ENCODE data around the gene RPUSD4. TPM values are rescaled to one million over a fixed set of nuclear protein-coding genes. Genes with fewer than 3 reads are reported as not detected.

Gene RPUSD4
- total and polyA plus RNA-seq, 10 of the 15 experiments (the other 5 are each of a cell fraction or from before 2014, with no cell fraction given): 24.5 to 47.6 (median 31.7) TPM

DNA sequence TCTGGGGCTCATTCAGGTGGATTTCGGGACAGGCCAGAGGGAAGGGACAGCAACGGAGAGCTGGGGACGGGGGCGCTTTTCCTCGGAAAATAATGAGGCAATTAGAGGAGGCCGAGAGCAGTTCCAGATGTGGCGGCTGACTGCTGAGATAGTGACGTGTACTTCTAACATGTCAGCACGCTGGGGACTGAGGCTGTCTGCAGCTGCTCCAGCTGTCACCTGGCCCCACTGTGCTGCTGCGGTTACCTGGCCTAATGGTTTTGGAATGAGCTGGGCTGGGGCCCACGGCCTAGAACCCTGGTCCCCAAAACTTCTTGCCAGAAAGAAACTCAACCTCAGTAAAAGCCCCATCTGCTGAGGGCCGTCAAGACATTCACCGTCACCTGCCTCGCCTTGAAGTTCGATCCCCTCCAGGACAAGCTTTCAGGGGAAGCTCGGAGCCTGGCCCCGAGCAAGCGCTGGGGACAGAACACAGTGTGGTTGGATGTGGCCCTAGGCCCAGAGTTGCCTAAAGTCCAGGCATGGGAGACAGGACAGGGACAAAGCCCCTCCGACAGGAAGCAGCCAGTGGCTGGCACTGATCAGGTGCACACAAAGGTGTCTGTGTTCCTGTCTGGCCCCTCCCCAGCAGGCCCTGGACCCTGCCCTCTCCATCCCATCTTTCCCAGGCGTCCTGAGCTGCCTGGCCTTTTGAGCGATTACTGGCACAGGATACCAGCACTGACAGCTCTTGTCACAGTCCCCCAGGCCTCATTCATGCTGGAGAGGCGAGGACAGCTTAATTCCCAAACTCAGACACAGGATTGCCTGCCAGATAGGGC is 22.1 kb downstream of the RPUSD4 start (continued):
- TF ChIP-seq TBL1XR1 (IDR thresholded peaks at IDR 0.05; ENCODE audit: low read depth, low read length) (no peak), DPF2 (IDR thresholded peaks at IDR 0.05) (0 out of 2 replicates have a peak, but pooled peaks have one; percentile 14)

DNA sequence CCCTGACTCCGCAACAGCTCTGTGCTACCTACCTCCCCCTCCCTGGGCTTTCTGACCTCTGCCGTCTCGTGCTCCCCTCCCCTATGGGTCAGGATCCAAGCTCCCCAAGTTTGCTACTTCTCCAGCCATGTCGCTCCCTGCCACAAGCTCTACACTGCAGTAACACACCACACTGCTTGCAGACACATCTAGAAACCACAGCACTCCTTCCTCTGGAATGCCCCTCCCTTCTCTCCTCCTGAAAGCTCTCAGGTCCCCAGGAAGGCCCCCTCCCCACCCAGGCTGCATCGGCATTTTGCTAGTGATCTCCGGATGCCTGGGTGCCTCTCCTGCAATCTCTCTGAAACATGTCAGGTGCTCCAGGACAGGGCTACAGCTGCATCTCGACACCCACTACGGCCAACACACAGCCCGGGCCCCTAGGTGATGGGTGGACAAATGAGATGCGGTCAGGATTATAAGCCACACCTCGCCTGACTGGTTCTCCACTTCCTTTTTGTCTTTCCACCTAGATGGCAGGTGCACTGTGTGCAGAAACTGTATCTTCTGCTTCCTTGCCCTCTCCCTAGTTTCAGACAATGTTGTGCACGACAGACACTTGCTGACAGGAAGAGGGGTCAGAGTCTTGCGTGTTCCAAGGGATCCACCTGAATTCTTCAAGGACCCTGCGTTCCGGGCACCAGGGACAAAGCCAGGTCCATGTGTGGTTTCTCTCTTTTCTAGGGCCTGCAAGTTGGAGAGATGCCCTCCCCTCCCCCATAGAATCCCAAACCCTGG is 22.9 kb downstream of the RPUSD4 start:
- Histone ChIP-seq H3K9me3 (replicated peaks; ENCODE audit: control insufficient read depth, insufficient read depth, low read length) (no peaks in the 10 kb centered on the region), H3K36me3 (ENCODE audit: control insufficient read depth in 2 of 2, insufficient read depth in 2 of 2, low read length in 1 of 2) (peaks cover 0 to 14% of the 10 kb centered on the region in 2 experiments; a peak in 3 of 4 replicates), H3K4me2 (ENCODE audit: control insufficient read depth, insufficient read depth) (peak overlapping the region; percentile 60), H3K27ac (ENCODE audit: control insufficient read depth, insufficient read depth) (peak overlapping the region; percentile 66), H3K4me1 (ENCODE audit: control insufficient read depth, insufficient read depth, low read length) (peaks cover 30% of the 10 kb centered on the region), H3K9ac (ENCODE audit: control insufficient read depth, insufficient read depth, low read length) (0 out of 2 replicates have a peak overlapping the region, but pooled peaks have one; percentile 24), H4K20me1 (ENCODE audit: control insufficient read depth, insufficient read depth) (no peaks in the 10 kb centered on the region), H2AFZ (ENCODE audit: control insufficient read depth, low read depth, low read length) (peak overlapping the region; percentile 21; the same call in 1 of the 2 replicates), H3K27me3 (replicated peaks in 1 of 2; ENCODE audit: control insufficient read depth in 2 of 2, insufficient read depth in 2 of 2, low read length in 1 of 2) (no peaks in the 10 kb centered on the region), H3K4me3 (peak overlapping the region; percentile 45; the same call in 1 of the 2 replicates), H3K79me2 (ENCODE audit: control insufficient read depth, insufficient read depth, low read length) (no peaks in the 10 kb centered on the region)
- WGBS (ENCODE audit: insufficient coverage, insufficient replicate concordance, low lambda C conversion rate, missing lambda C conversion rate): 16% methylated on average over 15 of the region's 15 CpGs
- in situ Hi-C loops (cut with MboI): no loop called here
- ChIA-PET POLR2A (interaction anchor here (0.5 to 1.4 kb wide), 2 partner anchors 9 to 11 kb away, joined by 6 read pairs; no protein-coding TSS in a partner anchor), SMC1A (ENCODE audit: uncharacterized antibody, unreplicated experiment) (interaction anchor here (0.8 to 2.8 kb wide), 6 partner anchors 10 to 261 kb away, joined by 3 to 9 read pairs (median 5); no protein-coding TSS in a partner anchor), RAD21 (ENCODE audit: unreplicated experiment) (interaction anchor here (0.8 to 2.1 kb wide), 7 partner anchors 23 to 301 kb away, joined by 3 to 8 read pairs (median 4); partner anchors contain the start of genes FAM118B, HYLS1 and RPUSD4), CTCF (interaction anchor here (0.9 to 10.7 kb wide), 8 partner anchors 86 to 269 kb away, joined by 3 to 220 read pairs (median 4); partner anchors contain the start of gene VSIG10L2)
- FAIRE-seq (peak; percentile 91), DNase-seq (ENCODE audit: low read depth, low spot score) (peak; percentile 64), ATAC-seq (peak; percentile 92)
- intact Hi-C loops (cut with micrococcal nuclease; ENCODE audit: unreplicated experiment): loop anchor here (1.0 to 2.0 kb wide), 2 partner anchors 126 to 265 kb away; partner anchors contain the start of gene CDON
- BruUV-seq (replicated peaks): no TSS peak
- TF ChIP-seq SUPT20H (IDR thresholded peaks at IDR 0.05; ENCODE audit: borderline replicate concordance, control insufficient read depth, low read depth, low read length): no peak; the same call in 1 of the 2 replicates
- peak; percentile 84 to 91 for TF ChIP-seq BHLHE40 (IDR thresholded peaks at IDR 0.05; ENCODE audit: borderline replicate concordance in 1 of 2, low read depth in 2 of 2, low read length in 1 of 2)
- peak; percentile 79 for TF ChIP-seq ATF2 (IDR thresholded peaks at IDR 0.05; ENCODE audit: low read length)
- TF ChIP-seq E2F4 (IDR thresholded peaks at IDR 0.05; ENCODE audit: low read depth, low read length): no peak
- no peak for TF ChIP-seq ZNF384 (IDR thresholded peaks at IDR 0.05; ENCODE audit: borderline replicate concordance, low read depth, low read length)
- TF ChIP-seq, protein P1, sequence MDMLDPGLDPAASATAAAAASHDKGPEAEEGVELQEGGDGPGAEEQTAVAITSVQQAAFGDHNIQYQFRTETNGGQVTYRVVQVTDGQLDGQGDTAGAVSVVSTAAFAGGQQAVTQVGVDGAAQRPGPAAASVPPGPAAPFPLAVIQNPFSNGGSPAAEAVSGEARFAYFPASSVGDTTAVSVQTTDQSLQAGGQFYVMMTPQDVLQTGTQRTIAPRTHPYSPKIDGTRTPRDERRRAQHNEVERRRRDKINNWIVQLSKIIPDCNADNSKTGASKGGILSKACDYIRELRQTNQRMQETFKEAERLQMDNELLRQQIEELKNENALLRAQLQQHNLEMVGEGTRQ (IDR thresholded peaks at IDR 0.05; ENCODE audit: borderline replicate concordance, low read depth, low read length): no peak
- no peak for TF ChIP-seq HSF1 (IDR thresholded peaks at IDR 0.05; ENCODE audit: low read depth, low read length)

Measured in GM12878 (cell line).